ENCODE data around the gene OR5J2. TPM values are rescaled to one million over a fixed set of nuclear protein-coding genes. Genes with fewer than 3 reads are reported as not detected.
"Not testable (repeated sequence)": the region's sequence is repeated elsewhere in the genome, so short reads cannot be mapped to it uniquely, and the experiment has no call there.

OR5J2 gene
- total RNA-seq, 4 donors from 2014 or later = not detected

GRCh38 chr11:56207790-56208189 is 31.4 kb downstream of the OR5J2 start:
- no peak for DNase-seq
- TF ChIP-seq CTCF (IDR thresholded peaks at IDR 0.05) = no peak
- TF ChIP-seq POLR2A (IDR thresholded peaks at IDR 0.05) = no peak
- Histone ChIP-seq H3K9me3 (no peaks in the 10 kb centered on the region), H3K36me3 (no peaks in the 10 kb centered on the region), H3K27ac (no peak overlapping the region), H3K4me3 (no peak overlapping the region), H3K4me1 (no peaks in the 10 kb centered on the region), H3K27me3 (no peaks in the 10 kb centered on the region)

- no peaks in the 10 kb centered on the region for H3K36me3 ChIP-seq
- H3K27me3 ChIP-seq = no peaks in the 10 kb centered on the region
- H3K4me3 ChIP-seq = no peak overlapping the region
- no peak for TF ChIP-seq CTCF (IDR thresholded peaks at IDR 0.05)
- no peak for TF ChIP-seq POLR2A (IDR thresholded peaks at IDR 0.05)
- H3K9me3 ChIP-seq = no peaks in the 10 kb centered on the region
- no peak for DNase-seq
- no peak overlapping the region for H3K27ac ChIP-seq
- H3K4me1 ChIP-seq = no peaks in the 10 kb centered on the region
These were observed 38.1 kb downstream of the OR5J2 start for GRCh38 chr11:56214537-56214936.

- H3K36me3 ChIP-seq, DNase-seq: not testable (repeated sequence)
These were observed 43.3 kb downstream of the OR5J2 start for GRCh38 chr11:56219735-56220134.

More at GRCh38 chr11:56219735-56220134, 43.3 kb downstream of the OR5J2 start:
- not testable (repeated sequence) for H3K9me3 ChIP-seq, H3K27ac ChIP-seq, H3K27me3 ChIP-seq, H3K4me3 ChIP-seq, H3K4me1 ChIP-seq

Other genes with a start within 250 kb of the OR5J2 start
- not detected for gene OR5I1, start 240.2 kb upstream of the OR5J2 start, total RNA-seq
- not detected for gene OR10AG1, start 206.7 kb upstream of the OR5J2 start, total RNA-seq
- not detected for gene OR5F1, start 182.0 kb upstream of the OR5J2 start, total RNA-seq
- not detected for gene OR5AS1, start 149.0 kb upstream of the OR5J2 start, total RNA-seq
- gene OR8I2, start 83.3 kb upstream of the OR5J2 start, total RNA-seq = not detected
- gene OR8H2, start 72.9 kb upstream of the OR5J2 start, total RNA-seq = not detected
- not detected for gene OR8H3, start 54.2 kb upstream of the OR5J2 start, total RNA-seq
- not detected for gene OR8J3, start 36.4 kb upstream of the OR5J2 start, total RNA-seq
- gene OR8K5, start 16.3 kb upstream of the OR5J2 start, total RNA-seq = not detected
- gene OR5T2, start 57.6 kb downstream of the OR5J2 start, total RNA-seq = not detected
- gene OR5T3, start 75.6 kb downstream of the OR5J2 start, total RNA-seq = not detected
- not detected for gene OR5T1, start 97.5 kb downstream of the OR5J2 start, total RNA-seq
- not detected for gene OR8H1, start 115.6 kb downstream of the OR5J2 start, total RNA-seq
- not detected for gene OR8K3, start 138.5 kb downstream of the OR5J2 start, total RNA-seq
- gene OR8K1, start 169.4 kb downstream of the OR5J2 start, total RNA-seq = not detected
- gene OR8J1, start 177.7 kb downstream of the OR5J2 start, total RNA-seq = not detected
- gene OR8U1, start 199.0 kb downstream of the OR5J2 start, total RNA-seq = not detected
- gene OR5AL1, start 236.1 kb downstream of the OR5J2 start, total RNA-seq = not detected

All from Peyer's patch (tissue), 4 donors.